ENCODE measurements around the gene CNOT4. TPM values are rescaled to one million over a fixed set of nuclear protein-coding genes. Genes with fewer than 3 reads are reported as not detected.
"Not testable (repeated sequence)": the region's sequence is repeated elsewhere in the genome, so short reads cannot be mapped to it uniquely, and the experiment has no call there.

The CNOT4 gene
- total and polyA plus RNA-seq, 8 donors: 4.6 to 50.2 (median 10.9) TPM

- no peaks in the 10 kb centered on the region for H3K36me3 ChIP-seq
- no peak overlapping the region for H3K4me3 ChIP-seq
- TF ChIP-seq POLR2AphosphoS5 (IDR thresholded peaks at IDR 0.05) (no peak), CTCF (IDR thresholded peaks at IDR 0.05) (no peak), POLR2A (IDR thresholded peaks at IDR 0.05) (no peak), EP300 (IDR thresholded peaks at IDR 0.05) (no peak)
- 77 to 86% (median 79%) methylated on average over 3 of the region's 3 CpGs for WGBS, 5 donors
- H3K9me3 ChIP-seq: no peaks in the 10 kb centered on the region
- no peak for DNase-seq
- H3K27ac ChIP-seq: no peak overlapping the region
- intact Hi-C loops (cut with DNase I; ENCODE audit: low total_unique reads): no loop called here
- H3K4me1 ChIP-seq: peaks cover 6 to 40% (median 16%) of the 10 kb centered on the region in 4 donors
- H3K27me3 ChIP-seq: no peaks in the 10 kb centered on the region
These were observed 23.5 kb downstream of the CNOT4 start for GRCh38 chr7:135486261-135486920.

GRCh38 chr7:135481598-135481979 is 28.3 kb downstream of the CNOT4 start:
- H3K9me3 ChIP-seq: no peaks in the 10 kb centered on the region
- no peaks in the 10 kb centered on the region for H3K27me3 ChIP-seq
- intact Hi-C loops (cut with DNase I; ENCODE audit: low total_unique reads): no loop called here
- no peak for DNase-seq
- H3K27ac ChIP-seq: no peak overlapping the region
- H3K4me3 ChIP-seq: no peak overlapping the region
- peaks cover 0 to 3% (median 2%) of the 10 kb centered on the region in 4 donors for H3K36me3 ChIP-seq
- peaks cover 0 to 20% (median 3%) of the 10 kb centered on the region in 4 donors for H3K4me1 ChIP-seq
- no peak for TF ChIP-seq CTCF (IDR thresholded peaks at IDR 0.05)
- no peak for TF ChIP-seq POLR2AphosphoS5 (IDR thresholded peaks at IDR 0.05)
- TF ChIP-seq POLR2A (IDR thresholded peaks at IDR 0.05): no peak
- TF ChIP-seq EP300 (IDR thresholded peaks at IDR 0.05): no peak

GRCh38 chr7:135480966-135481597 is 28.8 kb downstream of the CNOT4 start:
- Histone ChIP-seq H3K27me3 (no peaks in the 10 kb centered on the region), H3K9me3 (no peaks in the 10 kb centered on the region), H3K4me3 (no peak overlapping the region), H3K27ac (no peak overlapping the region), H3K4me1 (peaks cover 0 to 19% (median 3%) of the 10 kb centered on the region in 4 donors), H3K36me3 (peaks cover 0 to 7% (median 2%) of the 10 kb centered on the region in 4 donors)
- TF ChIP-seq EP300 (IDR thresholded peaks at IDR 0.05) (no peak), POLR2AphosphoS5 (IDR thresholded peaks at IDR 0.05) (no peak), POLR2A (IDR thresholded peaks at IDR 0.05) (no peak), CTCF (IDR thresholded peaks at IDR 0.05) (no peak)
- 48 to 67% (median 54%) methylated on average over 3 of the region's 3 CpGs for WGBS, 5 donors
- intact Hi-C loops (cut with DNase I; ENCODE audit: low total_unique reads): no loop called here
- DNase-seq: no peak

GRCh38 chr7:135475521-135475920 is 34.4 kb downstream of the CNOT4 start:
- WGBS, 5 donors: 94 to 99% (median 98%) methylated on average over 4 of the region's 4 CpGs
- H3K36me3 ChIP-seq: peaks cover 0 to 7% (median 2%) of the 10 kb centered on the region in 4 donors
- H3K27ac ChIP-seq: no peak overlapping the region
- TF ChIP-seq POLR2A (IDR thresholded peaks at IDR 0.05) (no peak), EP300 (IDR thresholded peaks at IDR 0.05) (no peak), CTCF (IDR thresholded peaks at IDR 0.05) (no peak), POLR2AphosphoS5 (IDR thresholded peaks at IDR 0.05) (no peak)
- H3K4me3 ChIP-seq: no peak overlapping the region
- no peaks in the 10 kb centered on the region for H3K27me3 ChIP-seq
- H3K9me3 ChIP-seq: no peaks in the 10 kb centered on the region
- DNase-seq: no peak
- intact Hi-C loops (cut with DNase I; ENCODE audit: low total_unique reads): no loop called here
- H3K4me1 ChIP-seq: peaks cover 0 to 11% (median 0%) of the 10 kb centered on the region in 4 donors

- H3K27ac ChIP-seq; H3K4me3 ChIP-seq; H3K9me3 ChIP-seq; intact Hi-C loops (cut with DNase I; ENCODE audit: low total_unique reads); H3K36me3 ChIP-seq; DNase-seq; H3K27me3 ChIP-seq: not testable (repeated sequence)
- peaks cover 0 to 24% (median 14%) of the 10 kb centered on the region in 4 donors for H3K4me1 ChIP-seq
- WGBS, 5 donors: 93 to 100% (median 99%) methylated on average over 4 of the region's 4 CpGs
These were observed 40.2 kb downstream of the CNOT4 start for GRCh38 chr7:135469705-135470104.

All from stomach (tissue), 9 donors.